K562 (cell line): ENCODE data around the gene HRH1. TPM values are rescaled to one million over a fixed set of nuclear protein-coding genes. Genes with fewer than 3 reads are reported as not detected.
A peak's percentile ranks its signal among the peaks of the same experiment; 100 is the strongest.

Experiments used
- ATAC-seq: fragments of 200-7000 bp; cut with Tn5 transposase; 3 replicates; pipeline ENCODE4 v1.9.1; 2020; ENCODE audit warnings: moderate library complexity
- BruUV-seq: library from RNA; stranded (reverse); fragments of 400-500 nt; replicated peaks from 2 replicates; lab custom pipeline; 2021; lab: Mats Ljungman, UMichigan
- CTCF ChIA-PET: fragments of 300-600 bp; formaldehyde crosslinking; extraction: SDS; loops from one replicate; lab custom pipeline; 2021; ENCODE audit warnings: low intra/inter-chr PET ratio; lab: Yijun Ruan, JAX
- POLR2A ChIA-PET: fragments of 300-600, 350-650 bp; sonication (Branson Sonifier 250); formaldehyde crosslinking; extraction: SDS; loops from one replicate; lab custom pipeline; 2021; ENCODE audit warnings: antibody characterized with exemption, inconsistent platforms; lab: Yijun Ruan, JAX
- DNase-seq, 4 experiments: peaks; one replicate each; pipeline versions ENCODE4 v3.0.0 to v3.0.0-alpha.2; 2011 to 2018; ENCODE audit warnings: low spot score in 3 of 4, mixed read lengths in 3 of 4; ENCODE audit errors: extremely low read depth in 1 of 4
- FAIRE-seq: peaks from 2 replicates; lab custom pipeline; 2011; peaks lifted over from hg19 to GRCh38; lab: Jason Lieb, UNC
- H2AFZ ChIP-seq: 2 replicates; pipeline ENCODE4 v1.6.0; 2011; ENCODE audit warnings: low read depth, low read length, control low read depth, inconsistent platforms
- H3K27ac ChIP-seq: fragments of 200-600 bp; 3 replicates; pipeline ENCODE4 v1.8.0; 2011; ENCODE audit warnings: low read depth, mild to moderate bottlenecking, control low read depth, inconsistent platforms, low read length, moderate library complexity, mixed read lengths; ENCODE audit errors: extremely low read depth
- H3K27me3 ChIP-seq, 2 experiments: fragments of 300-600 bp in 1 of 2; 2 replicates in 1 of 2; 3 replicates in 1 of 2; pipeline versions ENCODE4 v1.6.0 to v1.8.0; 2011; ENCODE audit warnings: inconsistent platforms in 2 of 2, low read length in 2 of 2, mild to moderate bottlenecking in 1 of 2, mixed read lengths in 1 of 2, moderate library complexity in 1 of 2; ENCODE audit not compliant: control insufficient read depth in 2 of 2, insufficient read depth in 2 of 2
- H3K36me3 ChIP-seq: fragments of 300-600 bp; 3 replicates; pipeline ENCODE4 v1.8.0; 2011; ENCODE audit warnings: mild to moderate bottlenecking, low read length, inconsistent platforms; ENCODE audit not compliant: control insufficient read depth, insufficient read depth
- H3K4me1 ChIP-seq, 2 experiments: fragments of 200-600 bp in 1 of 2; replicated peaks in 1 of 2; 2 replicates in 1 of 2; 3 replicates in 1 of 2; pipeline versions ENCODE4 v1.5.1 to v1.8.0; 2011; ENCODE audit warnings: inconsistent platforms in 2 of 2, low read length in 2 of 2, mild to moderate bottlenecking in 1 of 2, mixed read lengths in 1 of 2, moderate library complexity in 1 of 2; ENCODE audit not compliant: control insufficient read depth in 2 of 2, insufficient read depth in 2 of 2
- H3K4me2 ChIP-seq: 2 replicates; pipeline ENCODE4 v1.6.1; 2011; ENCODE audit warnings: low read length, control low read depth, inconsistent platforms, mixed read lengths; ENCODE audit not compliant: insufficient read depth
- H3K4me3 ChIP-seq: fragments of 200-600 bp; sonication (generic), shearing (Covaris generic); 2 replicates; pipeline ENCODE4 v1.5.1; 2016; ENCODE audit warnings: control low read depth, inconsistent platforms
- H3K79me2 ChIP-seq: fragments of 200-600 bp; 3 replicates; pipeline ENCODE4 v1.8.0; 2011; ENCODE audit warnings: low read length, inconsistent platforms; ENCODE audit not compliant: control insufficient read depth, insufficient read depth
- H3K9ac ChIP-seq, 2 experiments: 2 replicates each; pipeline versions ENCODE4 v1.6.0 to v1.6.1; 2011; ENCODE audit warnings: low read depth in 2 of 2, low read length in 2 of 2, control low read depth in 1 of 2, inconsistent platforms in 1 of 2, mild to moderate bottlenecking in 1 of 2, mixed read lengths in 1 of 2; ENCODE audit not compliant: insufficient read depth in 1 of 2
- H3K9me1 ChIP-seq: one replicate; pipeline ENCODE4 v1.6.0; 2011; ENCODE audit warnings: inconsistent platforms, mild to moderate bottlenecking, low read length, moderate library complexity; ENCODE audit not compliant: control insufficient read depth, insufficient read depth
- H3K9me3 ChIP-seq: replicated peaks from 2 replicates; pipeline ENCODE4 v1.5.1; 2011; ENCODE audit warnings: low read depth, low read length, inconsistent platforms; ENCODE audit not compliant: control insufficient read depth, insufficient read depth
- H4K20me1 ChIP-seq: replicated peaks from 2 replicates; pipeline ENCODE4 v1.6.1; 2011; ENCODE audit warnings: low read length, inconsistent platforms, mixed read lengths; ENCODE audit not compliant: control insufficient read depth, insufficient read depth
- ARNT ChIP-seq, 2 experiments: fragments of 450-650 bp; IDR thresholded peaks; 2 replicates each; pipeline ENCODE4 v1.6.1; 2016; ENCODE audit warnings: mild to moderate bottlenecking in 1 of 2
- ESRRB ChIP-seq: fragments of 250-450 bp; sonication (Bioruptor Pico); IDR thresholded peaks from 2 replicates; pipeline ENCODE4 v1.5.0; 2020; ENCODE audit warnings: mild to moderate bottlenecking, moderate library complexity, borderline replicate concordance
- KLF16 ChIP-seq: IDR thresholded peaks from 2 replicates; pipeline ENCODE4 v1.6.1; 2016; ENCODE audit warnings: antibody characterized with exemption
- MBD1 ChIP-seq: fragments of 250-450 bp; sonication (Bioruptor Pico); IDR thresholded peaks from 2 replicates; pipeline ENCODE4 v1.8.0; 2022; ENCODE audit warnings: inconsistent platforms
- MCM2 ChIP-seq: fragments of 450-650 bp; IDR thresholded peaks from 2 replicates; pipeline ENCODE4 v1.6.1; 2017; ENCODE audit warnings: low read depth, mild to moderate bottlenecking
- MECOM ChIP-seq: fragments of 250-450 bp; sonication (Bioruptor Pico); IDR thresholded peaks from 2 replicates; pipeline ENCODE4 v1.8.0; 2022; ENCODE audit warnings: inconsistent platforms
- MEF2D ChIP-seq: conservative IDR thresholded peaks from 2 replicates; pipeline ENCODE4 v1.6.1; 2016; ENCODE audit warnings: low read depth, missing genetic modification characterization, missing compliant biosample characterization
- PRDM10 ChIP-seq: fragments of 450-650 bp; IDR thresholded peaks from 2 replicates; pipeline ENCODE4 v1.6.1; 2018; ENCODE audit not compliant: partially characterized antibody
- PTRF ChIP-seq: fragments of 450-650 bp; IDR thresholded peaks from 2 replicates; pipeline ENCODE4 v1.6.1; 2016; ENCODE audit warnings: mild to moderate bottlenecking, missing genetic modification characterization, missing compliant biosample characterization
- PTTG1 ChIP-seq: fragments of 450-650 bp; IDR thresholded peaks from 2 replicates; pipeline ENCODE4 v1.6.1; 2016; ENCODE audit warnings: low read depth, mild to moderate bottlenecking, missing genetic modification characterization, missing compliant biosample characterization
- TFAP4 ChIP-seq: sonication (generic); formaldehyde crosslinking; IDR thresholded peaks from 2 replicates; pipeline ENCODE4 v1.8.0; 2022; ENCODE audit warnings: missing genetic modification reagents, mild to moderate bottlenecking, moderate library complexity, borderline replicate concordance
- UBTF ChIP-seq, 2 experiments: IDR thresholded peaks; 2 replicates each; pipeline ENCODE4 v1.6.1; 2012; ENCODE audit warnings: improper control_type of control experiment in 2 of 2, low read depth in 2 of 2, low read length in 2 of 2, borderline replicate concordance in 1 of 2
- ZFPM2 ChIP-seq: fragments of 250-450 bp; sonication (Bioruptor Pico); IDR thresholded peaks from 2 replicates; pipeline ENCODE4 v1.5.1; 2022; ENCODE audit warnings: mild to moderate bottlenecking
- ZNF239 ChIP-seq: fragments of 250-450 bp; sonication (Bioruptor Pico); IDR thresholded peaks from 2 replicates; pipeline ENCODE4 v1.4.0; 2020; ENCODE audit warnings: mild to moderate bottlenecking
- WGBS: fragments of 100-300 bp; shearing (Covaris generic); methylation state at CpG from one replicate; pipeline ENCODE4 v1.1.6; 2016; ENCODE audit warnings: low coverage, mixed read lengths; ENCODE audit not compliant: insufficient coverage; ENCODE audit errors: missing lambda C conversion rate; 5-methylcytosine and 5-hydroxymethylcytosine counted together
- in situ Hi-C: fragments of 300-500 bp; cut with MboI; formaldehyde crosslinking; loops from 4 replicates; pipeline ENCODE4 v1.15.0; 2018; ENCODE audit warnings: inconsistent platforms, mixed read lengths
- intact Hi-C: fragments of 100-400 bp; cut with micrococcal nuclease; formaldehyde crosslinking; loops from 2 replicates; pipeline ENCODE4 v1.14.2; 2022
- polyA plus RNA-seq, 8 experiments: library from polyadenylated mRNA; depleted of rRNA in 4 of 8; stranded (reverse) in 5 of 8; unstranded in 3 of 8; fragments of >200 nt; fragmentation: Nextera tagmentation in 2 of 8; fragmentation: Illumina TruSeq in 1 of 8; extraction: Ambion mirVana in 2 of 8; extraction: Trizol in 1 of 8; gene quantifications; 2 replicates each; pipeline versions ENCODE4 v1.2.1 to v1.2.3, GENCODE V29; 2011 to 2014; ENCODE audit warnings: inconsistent platforms in 1 of 8, missing spikeins in 1 of 8
- total RNA-seq, 7 experiments: library from RNA; depleted of rRNA in 6 of 7; stranded (reverse); fragments of >200 nt in 6 of 7; fragmentation: Illumina TruSeq in 2 of 7; extraction: Trizol in 2 of 7; gene quantifications; 2 replicates each; pipeline versions ENCODE4 v1.2.1 to v1.2.3, GENCODE V29; 2011 to 2021; ENCODE audit warnings: low replicate concordance in 1 of 7

HRH1 gene
- total and polyA plus RNA-seq, 9 of the 15 experiments (the other 6 are each of a cell fraction or from before 2014, with no cell fraction given), result 0.03 to 0.15 (median 0.06) TPM; not detected in 1

GRCh38 chr3:11269007-11269406 is 114.7 kb downstream of the HRH1 start:
- in situ Hi-C loops, result no loop called here
- FAIRE-seq (no peak), DNase-seq (no peak), ATAC-seq (no peak)
- no peaks in the 10 kb centered on the region for H4K20me1 ChIP-seq
- WGBS, result 55% methylated on average over 8 of the region's 9 CpGs
- no peaks in the 10 kb centered on the region for H3K9me3 ChIP-seq
- peaks cover 18% of the 10 kb centered on the region for H3K79me2 ChIP-seq
- no peak overlapping the region for H2AFZ ChIP-seq
- peaks cover 9 to 19% of the 10 kb centered on the region in 2 experiments; a peak in 4 of 5 replicates for H3K4me1 ChIP-seq
- H3K27ac ChIP-seq, result no peak overlapping the region
- peaks cover 2% of the 10 kb centered on the region; the same call in 2 of the 3 replicates for H3K36me3 ChIP-seq
- H3K9ac ChIP-seq, result no peak overlapping the region
- no peaks in the 10 kb centered on the region for H3K9me1 ChIP-seq
- POLR2A ChIA-PET, result no interaction called here
- BruUV-seq, result no TSS peak
- no peak overlapping the region for H3K4me3 ChIP-seq
- CTCF ChIA-PET, result no interaction called here
- intact Hi-C loops, result no loop called here
- peaks cover 3 to 10% of the 10 kb centered on the region in 2 experiments; a peak in 3 of 5 replicates for H3K27me3 ChIP-seq
- H3K4me2 ChIP-seq, result no peak overlapping the region
- TF ChIP-seq KLF16 (no peak), MCM2 (no peak), PRDM10 (no peak), MBD1 (CRISPR knock-in tag) (no peak), MECOM (0 out of 2 replicates have a peak, but pooled peaks have one; percentile 11), PTTG1 (tag) (peak; percentile 38; the same call in 1 of the 2 replicates), ZFPM2 (CRISPR knock-in tag) (no peak), TFAP4 (CRISPR knock-in tag) (no peak), ZNF239 (peak; percentile 27; the same call in 1 of the 2 replicates), MEF2D (tag) (0 out of 2 replicates have a peak, but pooled peaks have one; percentile 56), ESRRB (CRISPR knock-in tag) (no peak), ARNT (IDR thresholded peaks at IDR 0.05) (no peak), PTRF (0 out of 2 replicates have a peak, but pooled peaks have one; percentile 31), UBTF (IDR thresholded peaks at IDR 0.05; ENCODE audit: borderline replicate concordance in 1 of 2, low read depth in 2 of 2, low read length in 2 of 2) (no peak)
